Fibroblast of skin of left quadriceps (primary cell): ENCODE results near the gene CCNDBP1.
"Not testable (repeated sequence)": the region's sequence is repeated elsewhere in the genome, so short reads cannot be mapped to it uniquely, and the experiment has no call there.

Experiments
- DNase-seq, 2 experiments: peaks; one replicate each; pipeline ENCODE4 v3.0.0-alpha.2; 2013; ENCODE audit warnings: low read depth in 2 of 2

Gene CCNDBP1

GRCh38 chr15:43185157-43186002 is at the start of gene CCNDBP1:
Gene CCNDBP1, plus strand, starts transcription at chr15:43185403. Its CDS starts 96 bp downstream, at chr15:43185499.
- DNase-seq, result no peak

GRCh38 chr15:43143203-43143941 is 41.8 kb upstream of the CCNDBP1 start:
- no peak for DNase-seq

GRCh38 chr15:43144512-43144911 is 40.7 kb upstream of the CCNDBP1 start:
- no peak for DNase-seq

- no peak for DNase-seq
These were observed 39.0 kb upstream of the CCNDBP1 start for GRCh38 chr15:43146184-43146583.

GRCh38 chr15:43150191-43150929 is 34.8 kb upstream of the CCNDBP1 start:
- DNase-seq, result peak; percentile 89

- DNase-seq, result no peak
These were observed 33.5 kb upstream of the CCNDBP1 start for GRCh38 chr15:43151688-43152087.

- DNase-seq, result no peak
These were observed 31.9 kb upstream of the CCNDBP1 start for GRCh38 chr15:43153269-43153668.

GRCh38 chr15:43165801-43166325 is 19.3 kb upstream of the CCNDBP1 start:
- no peak for DNase-seq

- not testable (repeated sequence) for DNase-seq
These were observed 17.9 kb upstream of the CCNDBP1 start for GRCh38 chr15:43167261-43167660.

GRCh38 chr15:43168192-43169107 is 16.8 kb upstream of the CCNDBP1 start:
- DNase-seq, result no peak

GRCh38 chr15:43169888-43170287 is 15.3 kb upstream of the CCNDBP1 start:
- DNase-seq, result no peak

- not testable (repeated sequence) for DNase-seq
These were observed 9.4 kb upstream of the CCNDBP1 start for GRCh38 chr15:43175656-43176309.

GRCh38 chr15:43177147-43177546 is 8.1 kb upstream of the CCNDBP1 start:
- not testable (repeated sequence) for DNase-seq

GRCh38 chr15:43183270-43183669 is 1.9 kb upstream of the CCNDBP1 start:
- no peak for DNase-seq

GRCh38 chr15:43184407-43185124 is 637 bp upstream of the CCNDBP1 start:
- no peak for DNase-seq

GRCh38 chr15:43186003-43186353 is 775 bp downstream of the CCNDBP1 start:
- DNase-seq, result no peak

GRCh38 chr15:43187544-43188155 is 2.4 kb downstream of the CCNDBP1 start:
- DNase-seq, result no peak

GRCh38 chr15:43189296-43189695 is 4.1 kb downstream of the CCNDBP1 start:
- DNase-seq, result no peak

- no peak for DNase-seq
These were observed 5.0 kb downstream of the CCNDBP1 start for GRCh38 chr15:43190178-43190577.
